GM12873 (cell line): ENCODE results near the gene CERKL.

ENCODE experiments used
- TF ChIP-seq, protein P1 (sequence below): IDR thresholded peaks from 2 replicates; pipeline ENCODE4 v1.5.1; 2012; ENCODE audit warnings: low read depth, mild to moderate bottlenecking, moderate library complexity, low read length, control low read depth; ENCODE audit not compliant: insufficient read depth; ENCODE audit errors: missing control alignments

CERKL gene

GRCh38 chr2:181632733-181633401, 24.0 kb downstream of the CERKL start:
- TF ChIP-seq, protein P1, sequence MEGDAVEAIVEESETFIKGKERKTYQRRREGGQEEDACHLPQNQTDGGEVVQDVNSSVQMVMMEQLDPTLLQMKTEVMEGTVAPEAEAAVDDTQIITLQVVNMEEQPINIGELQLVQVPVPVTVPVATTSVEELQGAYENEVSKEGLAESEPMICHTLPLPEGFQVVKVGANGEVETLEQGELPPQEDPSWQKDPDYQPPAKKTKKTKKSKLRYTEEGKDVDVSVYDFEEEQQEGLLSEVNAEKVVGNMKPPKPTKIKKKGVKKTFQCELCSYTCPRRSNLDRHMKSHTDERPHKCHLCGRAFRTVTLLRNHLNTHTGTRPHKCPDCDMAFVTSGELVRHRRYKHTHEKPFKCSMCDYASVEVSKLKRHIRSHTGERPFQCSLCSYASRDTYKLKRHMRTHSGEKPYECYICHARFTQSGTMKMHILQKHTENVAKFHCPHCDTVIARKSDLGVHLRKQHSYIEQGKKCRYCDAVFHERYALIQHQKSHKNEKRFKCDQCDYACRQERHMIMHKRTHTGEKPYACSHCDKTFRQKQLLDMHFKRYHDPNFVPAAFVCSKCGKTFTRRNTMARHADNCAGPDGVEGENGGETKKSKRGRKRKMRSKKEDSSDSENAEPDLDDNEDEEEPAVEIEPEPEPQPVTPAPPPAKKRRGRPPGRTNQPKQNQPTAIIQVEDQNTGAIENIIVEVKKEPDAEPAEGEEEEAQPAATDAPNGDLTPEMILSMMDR, result no peak

DNA sequence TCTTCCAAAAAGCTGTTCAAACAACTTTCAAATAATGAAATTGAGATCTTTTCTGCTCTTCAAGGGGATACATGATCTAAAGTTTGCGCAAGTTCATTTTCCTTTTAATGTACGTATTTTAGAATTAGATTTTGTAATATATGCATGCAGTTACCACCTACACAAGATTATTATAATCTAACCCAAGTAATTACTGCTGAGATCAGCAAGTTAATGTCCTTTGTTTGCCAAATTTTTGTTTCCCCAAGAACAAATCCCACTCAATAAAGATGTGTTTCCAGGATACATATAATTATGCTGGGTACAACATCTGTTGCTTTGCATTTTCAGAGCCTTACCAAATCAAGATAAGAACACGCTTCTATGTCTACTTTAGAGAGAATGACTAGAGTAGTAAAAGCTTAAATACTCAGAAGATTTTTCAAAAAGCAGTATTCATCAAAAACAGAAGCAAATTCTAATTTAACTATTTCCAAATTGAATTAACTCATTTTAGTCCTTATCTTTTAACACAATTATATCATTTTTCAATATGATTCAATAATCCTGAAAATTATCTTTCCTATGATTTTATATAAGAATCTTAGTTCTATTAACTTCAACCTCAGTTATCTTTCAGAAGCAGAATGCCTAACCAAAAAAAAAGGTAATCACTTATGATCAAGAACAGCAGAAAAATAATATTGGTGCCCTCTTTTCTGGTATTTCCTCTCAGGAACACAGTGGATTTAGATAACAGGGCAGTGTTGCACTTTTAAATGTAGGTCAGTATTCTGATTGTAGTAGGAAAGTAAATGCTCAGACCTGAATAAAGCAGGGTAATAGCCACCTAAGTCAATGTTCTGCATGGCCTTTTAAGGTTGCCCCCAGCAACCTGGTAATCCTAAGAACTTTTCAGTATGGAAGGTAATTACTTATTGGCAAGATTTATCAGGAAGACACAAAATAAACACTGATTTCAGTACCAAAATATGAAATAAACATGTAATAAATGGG, 28.0 kb downstream of the CERKL start:
- TF ChIP-seq, protein P1, result no peak

DNA sequence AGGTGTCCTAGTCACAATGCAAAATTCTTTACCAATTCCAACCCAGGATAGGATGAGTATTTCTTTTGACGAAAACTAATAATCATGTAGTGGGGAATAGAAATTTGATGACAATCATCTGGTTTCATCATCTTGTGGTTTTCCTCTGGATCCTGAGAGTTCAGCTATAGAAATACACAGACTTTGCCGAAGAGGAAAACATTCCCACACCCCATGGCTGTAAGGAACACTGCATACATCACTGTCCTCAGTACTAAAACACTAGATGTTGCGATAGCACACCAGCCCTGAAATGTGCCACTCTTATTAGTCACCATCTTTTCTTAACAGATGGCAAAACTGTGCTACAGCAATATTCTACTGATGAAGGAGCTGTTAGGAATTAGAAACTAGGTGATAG, 29.4 kb downstream of the CERKL start:
- TF ChIP-seq, protein P1, result no peak

DNA sequence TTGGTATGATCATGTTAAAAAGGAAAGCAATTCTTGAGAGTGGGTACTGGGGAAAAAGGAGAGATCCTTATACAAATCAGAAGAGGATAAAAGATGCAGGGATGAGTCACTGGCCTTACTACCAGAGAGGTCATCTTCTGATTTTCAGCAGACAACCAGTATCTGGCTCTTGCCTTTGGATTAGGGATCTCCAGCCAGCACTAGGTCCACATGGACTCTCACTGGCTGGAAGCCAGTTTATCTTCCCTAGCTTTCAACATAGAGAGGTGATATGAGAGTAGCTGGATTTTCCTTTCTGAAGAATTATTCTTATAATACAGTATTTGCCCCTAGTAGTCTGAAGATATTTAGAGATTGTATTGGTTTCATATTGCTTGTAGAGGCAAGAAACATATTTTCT, 30.2 kb downstream of the CERKL start:
- TF ChIP-seq, protein P1, result no peak

- TF ChIP-seq, protein P1, result no peak
These were observed 33.7 kb downstream of the CERKL start for GRCh38 chr2:181623159-181623558.

GRCh38 chr2:181621779-181622490, 35.0 kb downstream of the CERKL start:
- TF ChIP-seq, protein P1, result no peak

DNA sequence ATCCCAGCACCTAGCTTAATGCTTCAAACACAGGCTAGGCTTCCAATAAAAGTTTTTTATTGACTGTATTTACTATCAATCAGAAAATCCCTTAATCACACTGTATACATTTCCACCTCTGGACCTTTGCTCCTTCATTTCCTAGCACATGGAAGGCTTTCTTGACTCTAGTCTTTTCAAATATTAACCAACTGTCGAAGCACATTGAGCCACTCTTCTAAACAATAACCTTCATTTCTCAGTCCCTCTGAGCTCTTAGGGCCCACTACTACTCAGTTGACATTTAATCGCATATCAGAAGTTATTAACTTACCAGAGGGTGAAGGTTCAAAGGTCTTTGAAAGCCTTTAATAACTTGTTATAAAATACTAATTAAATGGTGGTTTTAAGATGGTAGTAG, 37.4 kb downstream of the CERKL start:
- TF ChIP-seq, protein P1, result no peak
